HG03045 (cell line): Measurements from ENCODE around the gene PAGE2B.
"Not testable (repeated sequence)": the region's sequence is repeated elsewhere in the genome, so short reads cannot be mapped to it uniquely, and the experiment has no call there.

ENCODE experiments used
- ATAC-seq: cut with Tn5 transposase; IDR thresholded peaks from one replicate; pipeline ENCODE4 v1.9.1; 2021; ENCODE audit warnings: mild to moderate bottlenecking, moderate library complexity; ENCODE audit not compliant: unreplicated experiment

PAGE2B gene

GRCh38 chrX:55107911-55108310, 33.1 kb downstream of the PAGE2B start:
- no peak for ATAC-seq

- no peak for ATAC-seq
Observed at GRCh38 chrX:55109306-55109705, 34.5 kb downstream of the PAGE2B start.

GRCh38 chrX:55111578-55112254, 36.9 kb downstream of the PAGE2B start:
- ATAC-seq, result no peak

- not testable (repeated sequence) for ATAC-seq
Observed at GRCh38 chrX:55116589-55116988, 41.8 kb downstream of the PAGE2B start.

GRCh38 chrX:55118574-55118973, 43.7 kb downstream of the PAGE2B start:
- no peak for ATAC-seq

- ATAC-seq, result no peak
Observed at GRCh38 chrX:55119271-55119670, 44.4 kb downstream of the PAGE2B start.

- no peak for ATAC-seq
Observed at GRCh38 chrX:55119712-55120111, 44.9 kb downstream of the PAGE2B start.

GRCh38 chrX:55120761-55121358, 46.0 kb downstream of the PAGE2B start:
- ATAC-seq, result no peak

- ATAC-seq, result no peak
Observed at GRCh38 chrX:55123900-55124299, 49.1 kb downstream of the PAGE2B start.

- no peak for ATAC-seq
Observed at GRCh38 chrX:55127692-55128091, 52.9 kb downstream of the PAGE2B start.
